H1 (cell line): ENCODE measurements around the gene ARHGEF4. TPM values are rescaled to one million over a fixed set of nuclear protein-coding genes. Genes with fewer than 3 reads are reported as not detected.
A peak's percentile ranks its signal among the peaks of the same experiment; 100 is the strongest.

ENCODE experiments used
- BACH1 ChIP-seq: IDR thresholded peaks from 2 replicates; pipeline ENCODE4 v1.6.1; 2012; ENCODE audit warnings: low read length, improper control_type of control experiment
- CHD2 ChIP-seq: IDR thresholded peaks from 2 replicates; pipeline ENCODE4 v1.6.1; 2012; ENCODE audit warnings: low read length, improper control_type of control experiment
- CTBP2 ChIP-seq: IDR thresholded peaks from 2 replicates; pipeline ENCODE4 v1.7.0; 2011; ENCODE audit warnings: borderline replicate concordance, mild to moderate bottlenecking, moderate library complexity, mixed read lengths, low read length; ENCODE audit not compliant: insufficient read depth, insufficient read length
- CTCF ChIP-seq, 3 experiments: IDR thresholded peaks; 1 replicate in 2 of 3; 2 replicates in 1 of 3; pipeline versions ENCODE4 v1.5.1 to v1.6.1; 2011; ENCODE audit warnings: low read length in 3 of 3, mild to moderate bottlenecking in 3 of 3, inconsistent platforms in 2 of 3, low read depth in 1 of 3, moderate library complexity in 1 of 3; ENCODE audit not compliant: insufficient read depth in 1 of 3; ENCODE audit errors: control extremely low read depth in 1 of 3
- E2F6 ChIP-seq: IDR thresholded peaks from 2 replicates; pipeline ENCODE4 v1.6.1; 2012; ENCODE audit warnings: inconsistent platforms
- EP300 ChIP-seq, 2 experiments: IDR thresholded peaks; 1 replicate in 1 of 2; 2 replicates in 1 of 2; pipeline ENCODE4 v1.6.1; 2011 to 2012; ENCODE audit warnings: low read depth in 2 of 2, low read length in 2 of 2, mild to moderate bottlenecking in 2 of 2, borderline replicate concordance in 1 of 2, inconsistent platforms in 1 of 2, moderate library complexity in 1 of 2
- HDAC6 ChIP-seq: IDR thresholded peaks from one replicate; pipeline ENCODE4 v1.7.1; 2012; ENCODE audit warnings: low read depth, mild to moderate bottlenecking, inconsistent platforms, low read length, moderate library complexity
- PHF8 ChIP-seq: fragments of 200-600 bp; sonication (generic); conservative IDR thresholded peaks from 2 replicates; pipeline ENCODE4 v1.7.1; 2012; ENCODE audit warnings: low read depth, mild to moderate bottlenecking, inconsistent platforms, low read length, moderate library complexity
- RXRA ChIP-seq: IDR thresholded peaks from 2 replicates; pipeline ENCODE4 v1.6.1; 2011; ENCODE audit warnings: low read depth, mild to moderate bottlenecking, low read length, moderate library complexity; ENCODE audit not compliant: insufficient read depth
- SIN3A ChIP-seq, 2 experiments: IDR thresholded peaks in 1 of 2; conservative IDR thresholded peaks in 1 of 2; 2 replicates each; pipeline ENCODE4 v1.6.1; 2011 to 2012; ENCODE audit warnings: low read length in 2 of 2, improper control_type of control experiment in 1 of 2, low read depth in 1 of 2, mild to moderate bottlenecking in 1 of 2
- SP1 ChIP-seq: IDR thresholded peaks from 2 replicates; pipeline ENCODE4 v1.6.1; 2011; ENCODE audit warnings: low read depth, low read length
- SP4 ChIP-seq: IDR thresholded peaks from 2 replicates; pipeline ENCODE4 v1.6.1; 2012; ENCODE audit warnings: low read length, inconsistent platforms
- TEAD4 ChIP-seq: IDR thresholded peaks from 2 replicates; pipeline ENCODE4 v1.6.1; 2012; ENCODE audit warnings: low read depth, low read length, inconsistent platforms, mixed read lengths
- USF2 ChIP-seq: IDR thresholded peaks from 2 replicates; pipeline ENCODE4 v1.6.1; 2011; ENCODE audit warnings: low read length, improper control_type of control experiment
- ZNF274 ChIP-seq: IDR thresholded peaks from 2 replicates; pipeline ENCODE4 v1.7.0; 2012; ENCODE audit warnings: low read length, borderline replicate concordance; ENCODE audit errors: extremely low read depth
- polyA plus RNA-seq, 7 experiments: library from polyadenylated mRNA; depleted of rRNA in 3 of 7; stranded (reverse) in 5 of 7; unstranded in 2 of 7; fragments of >200 nt in 5 of 7; fragments of 200-250 nt in 2 of 7; gene quantifications; 1 replicate in 5 of 7; 2 replicates in 1 of 7; 4 replicates in 1 of 7; pipeline versions ENCODE4 v1.2.1 to v1.2.3, GENCODE V29; 2011 to 2013; ENCODE audit warnings: missing spikeins in 2 of 7, mixed read lengths in 2 of 7
- total RNA-seq: library from RNA; stranded (reverse); fragmentation: NEBNext Ultra II Directional; extraction: Animal tissue kit (Norgen Biotek cat#: 25700); gene quantifications from 2 replicates; pipeline ENCODE4 v1.2.1, GENCODE V29; 2021

ARHGEF4 gene
- total and polyA plus RNA-seq, 2 of the 8 experiments (the other 6 are each of a cell fraction or from before 2014, with no cell fraction given): 10.6 to 14.6 TPM

- TF ChIP-seq USF2 (no peak), CTCF (IDR thresholded peaks at IDR 0.05; ENCODE audit: control extremely low read depth in 1 of 3, insufficient read depth in 1 of 3, low read depth in 1 of 3, low read length in 3 of 3) (peak; percentile 69 to 96 (median 89)), SIN3A (conservative IDR thresholded peaks at IDR 0.05 in 1 of 2, IDR thresholded peaks at IDR 0.05 in 1 of 2; ENCODE audit: low read depth in 1 of 2, low read length in 2 of 2) (0 out of 4 replicates have a peak, but pooled peaks of 1 of the 2 experiments have one; percentile 39), HDAC6 (no peak), BACH1 (no peak), PHF8 (no peak), SP4 (no peak), RXRA (no peak), E2F6 (no peak), SP1 (no peak), TEAD4 (peak; percentile 99), EP300 (IDR thresholded peaks at IDR 0.05; ENCODE audit: borderline replicate concordance in 1 of 2, low read depth in 2 of 2, low read length in 2 of 2) (peak in 1 of 2 experiments; percentile 16; a peak in 1 of 3 replicates), CTBP2 (no peak), CHD2 (no peak), ZNF274 (no peak)
Observed at GRCh38 chr2:130920415-130921163, 83.9 kb downstream of the ARHGEF4 start (continued).
